Left lung (tissue), 10 donors: ENCODE results near the gene NASP. TPM values are rescaled to one million over a fixed set of nuclear protein-coding genes. Genes with fewer than 3 reads are reported as not detected.

Experiments used
- ATAC-seq: fragments of 200-7000 bp; cut with Tn5 transposase; one replicate; pipeline ENCODE4 v1.9.1; 2020; ENCODE audit warnings: moderate library complexity
- DNase-seq, 4 donors: peaks; one replicate each; pipeline ENCODE4 v3.0.0-alpha.2; 2013 to 2020
- H3K27ac ChIP-seq, 2 donors: fragments of 200-600 bp; sonication (generic) in 1 of 2; one replicate each; pipeline versions ENCODE4 v1.5.0 to v1.8.0; 2020 to 2021
- H3K27me3 ChIP-seq, 2 donors: fragments of 200-600 bp; sonication (generic) in 1 of 2; one replicate each; pipeline versions ENCODE4 v1.5.0 to v1.8.0; 2020 to 2021
- H3K36me3 ChIP-seq, 2 donors: fragments of 200-600 bp; sonication (generic) in 1 of 2; one replicate each; pipeline versions ENCODE4 v1.5.0 to v1.8.0; 2020 to 2021
- H3K4me1 ChIP-seq, 2 donors: fragments of 200-600 bp; one replicate each; pipeline ENCODE4 v1.8.0; 2021
- H3K4me3 ChIP-seq, 2 donors: fragments of 200-600 bp; sonication (generic) in 1 of 2; one replicate each; pipeline versions ENCODE4 v1.5.0 to v1.8.0; 2020 to 2021; ENCODE audit warnings: mild to moderate bottlenecking in 1 of 2
- H3K9me3 ChIP-seq, 2 donors: fragments of 200-600 bp; sonication (generic) in 1 of 2; one replicate each; pipeline versions ENCODE4 v1.5.0 to v1.8.0; 2020 to 2021
- CTCF ChIP-seq, 2 donors: fragments of 200-600 bp; sonication (generic) in 1 of 2; IDR thresholded peaks; one replicate each; pipeline versions ENCODE4 v1.5.0 to v1.8.0; 2021; ENCODE audit warnings: antibody characterized with exemption in 2 of 2
- intact Hi-C, 2 donors: fragments of 100-400 bp; cut with DNase I; formaldehyde crosslinking; loops; one replicate each; pipeline versions ENCODE4 v1.11.2 to v1.14.2; 2022
- polyA plus RNA-seq, 6 donors: library from polyadenylated mRNA; unstranded; fragments of 120-200 nt; gene quantifications; one replicate each; pipeline ENCODE4 v1.2.1, GENCODE V29; 2013; ENCODE audit not compliant: insufficient read length in 6 of 6
- total RNA-seq, 2 donors: library from RNA; stranded (reverse); fragmentation: NEBNext Ultra II Directional; extraction: Animal tissue kit (Norgen Biotek cat#: 25700); gene quantifications; one replicate each; pipeline ENCODE4 v1.2.1, GENCODE V29; 2021
- donor health status: DM: no; HTN: yes; CAD: no.
- donor health status: DM: no; HTN: no; CAD: no.

The NASP gene
- total and polyA plus RNA-seq, 8 donors = 57.6 to 407 (median 327) TPM

DNA sequence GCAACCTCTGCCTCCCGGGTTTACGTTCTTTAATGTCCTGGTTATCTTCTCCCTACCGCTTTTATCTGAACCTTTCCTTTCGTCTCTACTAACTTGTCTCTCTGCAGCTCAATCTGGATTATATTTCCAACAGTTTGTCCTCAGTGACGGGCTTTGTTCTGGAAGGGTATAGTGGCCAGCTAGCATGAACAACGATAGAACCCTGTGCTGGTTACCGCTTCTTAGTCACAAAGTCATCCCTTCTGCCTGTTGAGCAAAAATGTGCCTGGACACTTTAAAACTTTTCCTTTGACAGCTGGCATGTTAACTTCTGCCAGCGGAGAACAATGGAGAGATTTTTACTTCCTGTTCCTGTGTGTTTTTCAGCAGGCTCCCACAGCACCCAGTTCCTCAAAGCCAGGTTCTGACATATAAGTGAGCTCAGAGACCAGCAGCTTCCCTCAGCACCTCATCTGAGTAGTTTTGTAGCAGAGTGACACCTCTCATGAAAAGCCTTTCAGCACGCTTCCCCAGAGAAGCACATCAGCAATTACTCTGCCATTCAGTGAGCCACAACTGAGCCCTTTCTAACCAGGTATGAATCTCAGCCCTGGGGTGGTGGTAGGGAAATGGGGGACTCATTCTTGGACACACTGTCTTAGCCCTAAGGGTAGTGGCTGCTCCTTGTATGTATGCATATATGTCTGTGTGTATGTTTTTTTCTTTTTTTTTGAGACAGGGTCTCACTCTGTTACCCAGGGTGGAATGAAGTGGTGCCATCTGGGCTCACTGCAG lies 63.6 kb downstream of the NASP start:
- intact Hi-C loops = no loop called here
- H3K4me3 ChIP-seq = no peak overlapping the region
- no peaks in the 10 kb centered on the region for H3K27me3 ChIP-seq
- peaks cover 0 to 56% of the 10 kb centered on the region in 2 donors for H3K36me3 ChIP-seq
- no peak for TF ChIP-seq CTCF (IDR thresholded peaks at IDR 0.05)
- H3K27ac ChIP-seq = peak overlapping the region in 1 of 2 donors; percentile 53
- no peaks in the 10 kb centered on the region for H3K9me3 ChIP-seq
- DNase-seq (no peak), ATAC-seq (peak; percentile 14)
- peaks cover 0 to 20% of the 10 kb centered on the region in 2 donors for H3K4me1 ChIP-seq

DNA sequence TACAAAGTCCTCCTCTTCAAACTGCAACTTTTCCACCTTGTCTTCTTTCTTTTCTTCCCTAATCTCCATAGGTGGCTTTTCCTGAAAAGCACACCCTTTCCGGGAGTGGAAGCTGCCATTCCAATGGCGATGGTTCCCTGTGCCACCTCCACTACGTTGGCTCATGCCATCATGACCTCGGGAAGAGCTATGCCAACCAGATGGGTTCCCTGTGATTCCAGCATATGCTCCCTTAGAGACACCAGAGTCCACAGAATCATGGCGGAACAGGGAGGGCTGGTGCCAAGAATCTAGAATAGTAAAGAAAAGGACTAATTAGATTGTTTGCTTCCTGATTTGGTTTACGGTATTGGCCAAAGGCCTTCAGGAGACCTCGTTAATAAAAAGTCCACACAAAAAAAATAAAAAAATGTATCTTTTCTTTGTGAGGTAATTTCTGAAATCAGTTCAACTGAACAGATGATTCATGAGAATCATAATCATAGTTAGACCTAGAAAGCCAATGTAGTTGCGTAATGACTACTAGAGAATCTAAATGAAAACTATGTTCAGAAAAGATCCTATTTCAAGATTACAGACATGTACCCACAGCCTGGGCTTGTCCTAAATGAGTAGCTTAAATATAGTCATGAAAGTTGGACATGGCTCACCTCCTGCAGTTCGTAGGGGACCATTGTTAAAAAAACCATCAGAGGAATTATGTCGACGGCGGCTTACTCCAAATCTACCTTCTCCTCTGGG lies 70.9 kb downstream of the NASP start:
- no peak for ATAC-seq
- no peak for DNase-seq
- no peak for TF ChIP-seq CTCF (IDR thresholded peaks at IDR 0.05)
- H3K27me3 ChIP-seq = no peaks in the 10 kb centered on the region
- intact Hi-C loops = no loop called here
- H3K4me1 ChIP-seq = no peaks in the 10 kb centered on the region
- no peak overlapping the region for H3K4me3 ChIP-seq
- H3K36me3 ChIP-seq = peaks cover 0 to 93% of the 10 kb centered on the region in 2 donors
- no peak overlapping the region for H3K27ac ChIP-seq
- no peaks in the 10 kb centered on the region for H3K9me3 ChIP-seq

GRCh38 chr1:45656573-45657226 lies 72.9 kb downstream of the NASP start:
- no peak for ATAC-seq
- DNase-seq = no peak
- Histone ChIP-seq H3K9me3 (no peaks in the 10 kb centered on the region), H3K4me3 (no peak overlapping the region), H3K27ac (no peak overlapping the region), H3K27me3 (no peaks in the 10 kb centered on the region), H3K4me1 (no peaks in the 10 kb centered on the region), H3K36me3 (peaks cover 0 to 89% of the 10 kb centered on the region in 2 donors)
- TF ChIP-seq CTCF (IDR thresholded peaks at IDR 0.05) = no peak
- intact Hi-C loops = no loop called here

DNA sequence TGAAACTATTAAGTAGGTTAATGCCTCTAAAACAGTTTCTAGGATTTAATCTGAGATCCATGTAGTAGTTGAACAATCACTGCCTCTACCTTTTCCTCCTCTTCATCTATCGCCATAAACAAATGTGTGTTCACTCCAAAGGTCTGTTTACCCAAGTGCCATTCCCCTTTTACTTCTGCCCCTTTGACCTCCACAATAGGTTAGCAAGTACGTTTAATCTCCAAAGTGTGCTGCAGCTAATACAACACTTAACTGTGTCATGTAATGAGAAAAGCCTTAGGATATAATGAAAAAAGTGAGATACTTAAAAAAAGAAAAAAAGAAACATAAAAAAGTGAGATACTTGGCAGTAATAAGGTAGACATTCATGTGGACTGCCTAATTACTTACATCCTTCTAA lies 74.3 kb downstream of the NASP start:
- Histone ChIP-seq H3K27me3 (no peaks in the 10 kb centered on the region), H3K4me3 (no peak overlapping the region), H3K36me3 (peaks cover 0 to 74% of the 10 kb centered on the region in 2 donors), H3K27ac (no peak overlapping the region), H3K4me1 (no peaks in the 10 kb centered on the region), H3K9me3 (no peaks in the 10 kb centered on the region)
- ATAC-seq (no peak), DNase-seq (no peak)
- intact Hi-C loops = no loop called here
- TF ChIP-seq CTCF (IDR thresholded peaks at IDR 0.05) = no peak

GRCh38 chr1:45659222-45659621 lies 75.4 kb downstream of the NASP start:
- TF ChIP-seq CTCF (IDR thresholded peaks at IDR 0.05) = no peak
- no peak overlapping the region for H3K4me3 ChIP-seq
- H3K36me3 ChIP-seq = peaks cover 0 to 64% of the 10 kb centered on the region in 2 donors
- no peak for ATAC-seq
- no peak for DNase-seq
- intact Hi-C loops = no loop called here
- H3K9me3 ChIP-seq = no peaks in the 10 kb centered on the region
- no peaks in the 10 kb centered on the region for H3K27me3 ChIP-seq
- no peak overlapping the region for H3K27ac ChIP-seq
- H3K4me1 ChIP-seq = no peaks in the 10 kb centered on the region
